ENCODE data around the gene PCDHB9.
"Not testable (repeated sequence)": the region's sequence is repeated elsewhere in the genome, so short reads cannot be mapped to it uniquely, and the experiment has no call there.

PCDHB9 gene

DNA sequence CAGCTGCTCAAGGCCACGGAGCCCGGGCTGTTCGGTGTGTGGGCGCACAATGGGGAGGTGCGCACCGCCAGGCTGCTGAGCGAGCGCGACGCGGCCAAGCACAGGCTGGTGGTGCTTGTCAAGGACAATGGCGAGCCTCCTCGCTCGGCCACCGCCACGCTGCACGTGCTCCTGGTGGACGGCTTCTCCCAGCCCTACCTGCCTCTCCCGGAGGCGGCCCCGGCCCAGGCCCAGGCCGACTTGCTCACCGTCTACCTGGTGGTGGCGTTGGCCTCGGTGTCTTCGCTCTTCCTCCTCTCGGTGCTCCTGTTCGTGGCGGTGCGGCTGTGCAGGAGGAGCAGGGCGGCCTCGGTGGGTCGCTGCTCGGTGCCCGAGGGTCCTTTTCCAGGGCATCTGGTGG lies 2.2 kb downstream of the PCDHB9 start:
- DNase-seq = not testable (repeated sequence)

DNA sequence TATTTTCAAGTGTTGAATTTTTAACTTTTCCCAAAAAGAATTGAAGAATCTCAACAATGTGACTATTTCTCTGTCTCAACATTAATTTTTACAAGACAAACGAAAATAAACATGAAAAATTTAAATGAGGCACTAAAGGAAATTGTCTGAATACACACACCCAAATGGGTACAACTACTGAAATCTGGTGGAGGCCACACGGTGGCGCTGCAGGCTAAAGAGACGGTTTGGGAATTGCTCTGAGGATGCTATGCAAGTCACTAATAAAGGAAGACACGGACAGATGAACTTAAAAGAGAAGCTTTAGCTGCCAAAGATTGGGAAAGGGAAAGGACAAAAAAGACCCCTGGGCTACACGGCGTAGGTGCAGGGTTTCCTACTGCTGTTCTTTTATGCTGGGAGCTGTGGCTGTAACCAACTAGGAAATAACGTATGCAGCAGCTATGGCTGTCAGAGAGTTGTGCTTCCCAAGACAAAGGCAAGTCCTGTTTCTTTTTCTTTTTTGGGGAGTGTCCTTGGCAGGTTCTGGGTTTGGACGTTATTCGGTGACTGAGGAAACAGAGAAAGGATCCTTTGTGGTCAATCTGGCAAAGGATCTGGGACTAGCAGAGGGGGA lies 5.3 kb downstream of the PCDHB9 start, which contains the start of gene PCDHB10:
PCDHB10 (plus strand) TSS at position 244 of the 616 bp plus-strand sequence; CDS start at position 444, 200 bp downstream.
- DNase-seq = no peak

DNA sequence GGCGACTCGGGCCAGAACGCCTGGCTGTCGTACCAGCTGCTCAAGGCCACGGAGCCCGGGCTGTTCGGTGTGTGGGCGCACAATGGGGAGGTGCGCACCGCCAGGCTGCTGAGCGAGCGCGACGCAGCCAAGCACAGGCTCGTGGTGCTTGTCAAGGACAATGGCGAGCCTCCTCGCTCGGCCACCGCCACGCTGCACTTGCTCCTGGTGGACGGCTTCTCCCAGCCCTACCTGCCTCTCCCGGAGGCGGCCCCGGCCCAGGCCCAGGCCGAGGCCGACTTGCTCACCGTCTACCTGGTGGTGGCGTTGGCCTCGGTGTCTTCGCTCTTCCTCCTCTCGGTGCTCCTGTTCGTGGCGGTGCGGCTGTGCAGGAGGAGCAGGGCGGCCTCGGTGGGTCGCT lies 7.4 kb downstream of the PCDHB9 start:
- not testable (repeated sequence) for DNase-seq

DNA sequence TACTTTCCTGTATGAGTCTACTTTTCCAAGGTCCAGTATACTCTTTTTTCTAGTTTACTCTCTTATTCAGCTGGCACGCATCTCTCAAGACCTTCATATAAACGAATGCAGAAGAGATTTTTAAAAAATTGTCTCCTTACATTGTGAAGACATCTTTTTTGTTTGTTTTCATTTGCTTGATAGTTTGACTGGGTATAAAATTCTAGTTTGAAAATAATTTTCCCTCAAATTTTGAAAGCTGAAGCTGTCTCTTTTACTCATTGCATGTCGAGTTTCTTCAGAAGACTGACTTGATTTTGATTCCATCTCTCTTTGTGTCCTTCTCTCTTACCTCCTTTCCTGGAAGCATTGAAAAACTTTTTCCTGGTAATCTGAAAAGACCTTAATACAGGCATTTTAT lies 9.4 kb downstream of the PCDHB9 start:
- no peak for DNase-seq

DNA sequence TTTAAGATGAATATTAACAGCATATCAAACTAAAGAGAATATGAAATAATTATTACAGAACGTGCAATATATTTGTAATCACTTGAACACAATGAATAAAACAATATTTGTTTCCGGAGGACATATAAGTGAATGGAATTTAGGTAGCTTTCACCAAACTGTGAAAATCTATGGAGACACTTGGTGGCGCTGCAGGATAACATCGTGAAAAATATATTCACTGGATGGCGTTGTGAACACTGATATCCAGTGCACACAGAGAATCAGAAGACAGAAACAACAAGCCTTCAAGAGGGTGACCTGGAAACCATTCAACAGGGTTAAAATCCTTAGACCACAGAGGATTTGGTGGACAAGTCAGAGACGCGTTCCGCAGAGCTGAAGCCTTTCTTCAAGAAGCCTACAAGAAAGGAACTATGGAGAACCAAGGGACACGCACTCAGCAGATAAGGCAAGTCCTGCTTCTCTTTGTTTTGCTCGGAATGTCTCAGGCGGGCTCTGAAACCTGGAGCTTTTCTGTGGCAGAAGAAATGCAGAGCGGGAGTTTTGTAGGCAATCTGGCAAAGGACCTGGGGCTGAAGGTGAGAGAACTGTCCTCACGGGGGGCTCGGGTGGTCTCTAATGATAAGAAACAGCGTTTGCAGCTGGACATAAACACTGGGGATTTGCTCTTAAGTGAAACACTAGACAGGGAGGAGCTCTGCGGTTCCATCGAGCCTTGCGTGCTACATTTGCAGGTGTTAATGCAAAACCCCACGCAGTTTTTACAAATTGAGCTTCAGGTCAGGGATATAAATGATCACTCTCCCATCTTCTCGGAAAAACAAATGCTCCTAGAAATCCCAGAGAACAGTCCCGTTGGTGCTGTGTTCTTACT lies 12.6 kb downstream of the PCDHB9 start, which contains the start of gene PCDHB11:
PCDHB11 (plus strand) TSS at position 269 of the 877 bp plus-strand sequence; CDS start at position 417, 148 bp downstream.
- DNase-seq = no peak

DNA sequence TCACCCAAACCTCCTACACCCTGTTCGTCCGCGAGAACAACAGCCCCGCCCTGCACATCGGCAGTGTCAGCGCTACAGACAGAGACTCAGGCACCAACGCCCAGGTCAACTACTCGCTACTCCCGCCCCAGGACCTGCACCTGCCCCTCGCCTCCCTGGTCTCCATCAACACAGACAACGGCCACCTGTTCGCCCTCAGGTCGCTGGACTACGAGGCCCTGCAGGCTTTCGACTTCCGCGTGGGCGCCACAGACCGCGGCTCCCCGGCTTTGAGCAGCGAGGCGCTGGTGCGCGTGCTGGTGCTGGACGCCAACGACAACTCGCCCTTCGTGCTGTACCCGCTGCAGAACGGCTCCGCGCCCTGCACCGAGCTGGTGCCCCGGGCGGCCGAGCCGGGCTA lies 14.2 kb downstream of the PCDHB9 start:
- not testable (repeated sequence) for DNase-seq

DNA sequence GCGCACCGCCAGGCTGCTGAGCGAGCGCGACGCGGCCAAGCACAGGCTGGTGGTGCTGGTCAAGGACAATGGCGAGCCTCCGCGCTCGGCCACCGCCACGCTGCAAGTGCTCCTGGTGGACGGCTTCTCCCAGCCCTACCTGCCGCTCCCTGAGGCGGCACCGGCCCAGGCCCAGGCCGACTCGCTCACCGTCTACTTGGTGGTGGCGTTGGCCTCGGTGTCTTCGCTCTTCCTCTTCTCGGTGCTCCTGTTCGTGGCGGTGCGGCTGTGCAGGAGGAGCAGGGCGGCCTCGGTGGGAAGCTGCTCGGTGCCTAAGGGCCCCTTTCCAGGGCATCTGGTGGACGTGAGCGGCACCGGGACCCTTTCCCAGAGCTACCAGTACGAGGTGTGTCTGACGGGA lies 14.7 kb downstream of the PCDHB9 start:
- not testable (repeated sequence) for DNase-seq

DNA sequence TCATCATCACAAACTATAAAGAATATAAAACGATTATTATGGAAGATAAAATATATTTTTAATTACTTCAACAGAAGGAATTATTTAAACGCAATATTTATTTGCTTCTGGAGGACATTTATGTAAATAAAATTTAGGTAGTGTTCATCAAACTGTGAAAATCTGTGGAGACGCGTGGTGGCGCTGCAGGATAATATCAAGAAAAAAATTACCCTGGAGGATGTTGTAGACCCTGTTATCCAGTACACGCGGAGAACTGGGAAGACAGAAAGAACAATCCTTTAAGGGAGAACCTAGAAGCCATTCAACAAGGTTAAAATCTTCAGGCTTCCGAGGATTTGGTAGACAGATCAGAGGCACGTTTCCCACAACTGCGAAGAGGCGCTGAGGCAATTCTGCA lies 21.5 kb downstream of the PCDHB9 start, which contains the start of gene PCDHB12:
PCDHB12 (plus strand) TSS at position 242 of the 400 bp plus-strand sequence. CDS start 189 bp downstream, outside the sequence.
- no peak for DNase-seq

DNA sequence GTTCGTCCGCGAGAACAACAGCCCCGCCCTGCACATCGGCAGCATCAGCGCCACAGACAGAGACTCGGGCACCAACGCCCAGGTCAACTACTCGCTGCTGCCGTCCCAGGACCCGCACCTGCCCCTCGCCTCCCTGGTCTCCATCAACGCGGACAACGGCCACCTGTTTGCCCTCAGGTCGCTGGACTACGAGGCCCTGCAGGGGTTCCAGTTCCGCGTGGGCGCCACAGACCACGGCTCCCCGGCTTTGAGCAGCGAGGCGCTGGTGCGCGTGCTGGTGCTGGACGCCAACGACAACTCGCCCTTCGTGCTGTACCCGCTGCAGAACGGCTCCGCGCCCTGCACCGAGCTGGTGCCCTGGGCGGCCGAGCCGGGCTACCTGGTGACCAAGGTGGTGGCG lies 23.3 kb downstream of the PCDHB9 start:
- DNase-seq = not testable (repeated sequence)

DNA sequence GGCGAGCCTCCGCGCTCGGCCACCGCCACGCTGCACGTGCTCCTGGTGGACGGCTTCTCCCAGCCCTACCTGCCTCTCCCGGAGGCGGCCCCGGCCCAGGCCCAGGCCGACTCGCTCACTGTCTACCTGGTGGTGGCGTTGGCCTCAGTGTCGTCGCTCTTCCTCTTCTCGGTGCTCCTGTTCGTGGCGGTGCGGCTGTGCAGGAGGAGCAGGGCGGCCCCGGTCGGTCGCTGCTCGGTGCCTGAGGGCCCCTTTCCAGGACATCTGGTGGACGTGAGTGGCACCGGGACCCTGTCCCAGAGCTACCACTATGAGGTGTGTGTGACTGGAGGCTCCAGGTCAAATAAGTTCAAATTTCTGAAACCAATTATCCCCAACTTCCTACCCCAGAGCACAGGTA lies 23.9 kb downstream of the PCDHB9 start:
- not testable (repeated sequence) for DNase-seq

DNA sequence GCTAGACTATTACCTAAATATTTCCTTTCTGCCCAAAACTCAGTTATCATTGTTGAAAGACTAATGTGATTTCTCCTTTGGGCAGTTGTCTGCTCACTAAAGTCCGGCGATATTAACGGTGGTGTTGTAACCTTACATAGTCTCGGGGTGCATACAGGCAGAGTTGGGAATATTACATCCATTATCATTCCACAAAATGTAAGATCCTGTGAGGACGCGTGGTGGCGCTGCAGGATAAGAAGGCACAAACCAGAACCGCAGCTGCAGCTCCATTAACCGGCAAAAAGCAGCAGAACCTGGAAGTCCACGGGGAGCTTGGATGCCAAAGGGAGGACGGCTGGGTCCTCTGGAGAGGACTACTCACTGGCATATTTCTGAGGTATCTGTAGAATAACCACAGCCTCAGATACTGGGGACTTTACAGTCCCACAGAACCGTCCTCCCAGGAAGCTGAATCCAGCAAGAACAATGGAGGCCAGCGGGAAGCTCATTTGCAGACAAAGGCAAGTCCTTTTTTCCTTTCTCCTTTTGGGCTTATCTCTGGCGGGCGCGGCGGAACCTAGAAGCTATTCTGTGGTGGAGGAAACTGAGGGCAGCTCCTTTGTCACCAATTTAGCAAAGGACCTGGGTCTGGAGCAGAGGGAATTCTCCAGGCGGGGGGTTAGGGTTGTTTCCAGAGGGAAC lies 26.8 kb downstream of the PCDHB9 start, which contains the start of gene PCDHB13:
PCDHB13 (plus strand) TSS at position 264 of the 684 bp plus-strand sequence; CDS start at position 469, 205 bp downstream.
- DNase-seq = peak; percentile 12

DNA sequence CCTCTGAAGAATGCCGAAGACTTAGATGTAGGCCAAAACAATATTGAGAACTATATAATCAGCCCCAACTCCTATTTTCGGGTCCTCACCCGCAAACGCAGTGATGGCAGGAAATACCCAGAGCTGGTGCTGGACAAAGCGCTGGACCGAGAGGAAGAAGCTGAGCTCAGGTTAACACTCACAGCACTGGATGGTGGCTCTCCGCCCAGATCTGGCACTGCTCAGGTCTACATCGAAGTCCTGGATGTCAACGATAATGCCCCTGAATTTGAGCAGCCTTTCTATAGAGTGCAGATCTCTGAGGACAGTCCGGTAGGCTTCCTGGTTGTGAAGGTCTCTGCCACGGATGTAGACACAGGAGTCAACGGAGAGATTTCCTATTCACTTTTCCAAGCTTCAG lies 27.6 kb downstream of the PCDHB9 start:
- DNase-seq = not testable (repeated sequence)

DNA sequence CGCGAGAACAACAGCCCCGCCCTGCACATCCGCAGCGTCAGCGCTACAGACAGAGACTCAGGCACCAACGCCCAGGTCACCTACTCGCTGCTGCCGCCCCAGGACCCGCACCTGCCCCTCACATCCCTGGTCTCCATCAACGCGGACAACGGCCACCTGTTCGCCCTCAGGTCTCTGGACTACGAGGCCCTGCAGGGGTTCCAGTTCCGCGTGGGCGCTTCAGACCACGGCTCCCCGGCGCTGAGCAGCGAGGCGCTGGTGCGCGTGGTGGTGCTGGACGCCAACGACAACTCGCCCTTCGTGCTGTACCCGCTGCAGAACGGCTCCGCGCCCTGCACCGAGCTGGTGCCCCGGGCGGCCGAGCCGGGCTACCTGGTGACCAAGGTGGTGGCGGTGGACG lies 28.5 kb downstream of the PCDHB9 start:
- not testable (repeated sequence) for DNase-seq

DNA sequence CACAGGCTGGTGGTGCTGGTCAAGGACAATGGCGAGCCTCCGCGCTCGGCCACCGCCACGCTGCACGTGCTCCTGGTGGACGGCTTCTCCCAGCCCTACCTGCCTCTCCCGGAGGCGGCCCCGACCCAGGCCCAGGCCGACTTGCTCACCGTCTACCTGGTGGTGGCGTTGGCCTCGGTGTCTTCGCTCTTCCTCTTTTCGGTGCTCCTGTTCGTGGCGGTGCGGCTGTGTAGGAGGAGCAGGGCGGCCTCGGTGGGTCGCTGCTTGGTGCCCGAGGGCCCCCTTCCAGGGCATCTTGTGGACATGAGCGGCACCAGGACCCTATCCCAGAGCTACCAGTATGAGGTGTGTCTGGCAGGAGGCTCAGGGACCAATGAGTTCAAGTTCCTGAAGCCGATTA lies 29.1 kb downstream of the PCDHB9 start:
- DNase-seq = not testable (repeated sequence)

DNA sequence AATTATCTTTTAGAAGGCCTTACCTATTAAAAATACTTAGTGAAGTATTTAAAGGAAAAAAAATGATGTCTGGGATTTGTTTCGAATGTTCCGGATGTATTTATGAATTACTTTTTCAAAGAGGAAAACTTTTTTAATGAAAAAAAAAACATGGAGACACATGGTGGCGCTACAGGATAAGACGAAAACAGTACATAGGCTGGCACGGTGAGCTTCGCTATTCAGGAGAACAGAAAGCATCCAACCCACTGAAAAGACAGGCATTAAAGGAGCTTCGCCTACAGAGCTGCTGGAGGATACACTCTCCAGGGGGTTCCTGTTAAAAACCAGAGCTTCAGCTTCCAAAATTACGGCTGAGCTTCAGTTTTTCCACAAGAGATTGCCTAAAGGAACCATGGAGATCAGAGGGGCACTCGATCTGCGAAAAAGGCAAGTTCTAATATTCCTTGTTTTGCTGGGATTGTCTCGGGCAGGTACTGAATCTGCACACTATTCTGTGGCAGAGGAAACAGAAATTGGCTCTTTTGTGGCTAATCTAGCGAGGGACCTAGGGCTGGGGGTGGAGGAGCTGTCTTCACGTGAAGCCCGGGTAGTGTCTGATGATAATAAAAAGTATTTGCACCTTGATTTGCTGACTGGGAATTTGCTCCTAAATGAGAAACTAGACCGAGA lies 36.3 kb downstream of the PCDHB9 start, which contains the start of gene PCDHB14:
PCDHB14 (plus strand) TSS at position 232 of the 672 bp plus-strand sequence; CDS start at position 395, 163 bp downstream.
- peak; percentile 27 for DNase-seq

DNA sequence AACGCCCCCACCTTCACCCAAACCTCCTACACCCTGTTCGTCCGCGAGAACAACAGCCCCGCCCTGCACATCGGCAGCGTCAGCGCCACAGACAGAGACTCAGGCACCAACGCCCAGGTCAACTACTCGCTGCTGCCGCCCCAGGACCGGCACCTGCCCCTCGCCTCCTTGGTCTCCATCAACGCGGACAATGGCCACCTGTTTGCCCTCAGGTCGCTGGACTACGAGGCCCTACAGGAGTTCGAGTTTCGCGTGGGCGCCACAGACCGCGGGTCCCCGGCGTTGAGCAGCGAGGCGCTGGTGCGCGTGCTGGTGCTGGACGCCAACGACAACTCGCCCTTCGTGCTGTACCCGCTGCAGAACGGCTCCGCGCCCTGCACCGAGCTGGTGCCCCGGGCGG lies 37.9 kb downstream of the PCDHB9 start:
- DNase-seq = not testable (repeated sequence)

DNA sequence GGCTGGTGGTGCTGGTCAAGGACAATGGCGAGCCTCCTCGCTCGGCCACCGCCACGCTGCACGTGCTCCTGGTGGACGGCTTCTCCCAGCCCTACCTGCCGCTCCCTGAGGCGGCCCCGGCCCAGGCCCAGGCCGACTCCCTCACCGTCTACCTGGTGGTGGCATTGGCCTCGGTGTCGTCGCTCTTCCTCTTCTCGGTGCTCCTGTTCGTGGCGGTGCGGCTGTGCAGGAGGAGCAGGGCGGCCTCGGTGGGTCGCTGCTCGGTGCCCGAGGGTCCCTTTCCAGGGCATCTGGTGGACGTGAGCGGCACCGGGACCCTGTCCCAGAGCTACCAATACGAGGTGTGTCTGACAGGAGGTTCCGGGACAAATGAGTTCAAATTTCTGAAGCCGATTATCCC lies 38.5 kb downstream of the PCDHB9 start:
- DNase-seq = not testable (repeated sequence)

DNA sequence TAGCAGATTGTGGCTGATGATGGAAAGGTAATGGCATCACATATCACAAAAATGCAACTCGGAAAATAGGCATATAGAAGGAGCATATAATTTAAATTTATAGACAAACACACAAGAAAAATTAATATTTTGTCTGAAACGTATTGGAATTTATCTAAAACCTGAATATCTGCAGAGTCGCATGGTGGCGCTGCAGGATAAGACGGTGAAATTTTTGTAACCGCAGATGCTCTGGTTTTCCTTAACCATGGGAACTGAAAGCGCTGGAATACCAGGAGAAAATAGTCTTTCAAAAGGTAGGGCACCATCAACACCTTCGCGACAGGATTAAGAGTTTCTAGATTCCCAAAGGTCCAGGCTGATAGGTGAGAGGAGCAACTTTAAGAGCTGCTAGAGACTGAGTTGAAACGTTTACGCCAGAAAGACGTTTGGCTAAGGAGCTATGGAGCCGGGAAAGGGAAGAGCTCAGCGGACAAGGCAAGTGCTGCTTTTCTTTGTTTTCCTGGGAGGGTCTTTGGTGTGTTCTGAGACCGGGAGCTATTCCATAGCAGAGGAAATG lies 47.2 kb downstream of the PCDHB9 start:
- DNase-seq = no peak

DNA sequence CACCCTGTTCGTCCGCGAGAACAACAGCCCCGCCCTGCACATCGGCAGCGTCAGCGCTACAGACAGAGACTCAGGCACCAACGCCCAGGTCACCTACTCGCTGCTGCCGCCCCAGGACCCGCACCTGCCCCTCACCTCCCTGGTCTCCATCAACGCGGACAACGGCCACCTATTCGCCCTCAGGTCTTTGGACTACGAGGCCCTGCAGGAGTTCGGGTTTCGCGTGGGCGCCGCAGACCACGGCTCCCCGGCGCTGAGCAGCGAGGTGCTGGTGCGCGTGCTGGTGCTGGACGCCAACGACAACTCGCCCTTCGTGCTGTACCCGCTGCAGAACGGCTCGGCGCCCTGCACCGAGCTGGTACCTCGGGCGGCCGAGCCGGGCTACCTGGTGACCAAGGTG lies 49.0 kb downstream of the PCDHB9 start:
- DNase-seq = not testable (repeated sequence)

DNA sequence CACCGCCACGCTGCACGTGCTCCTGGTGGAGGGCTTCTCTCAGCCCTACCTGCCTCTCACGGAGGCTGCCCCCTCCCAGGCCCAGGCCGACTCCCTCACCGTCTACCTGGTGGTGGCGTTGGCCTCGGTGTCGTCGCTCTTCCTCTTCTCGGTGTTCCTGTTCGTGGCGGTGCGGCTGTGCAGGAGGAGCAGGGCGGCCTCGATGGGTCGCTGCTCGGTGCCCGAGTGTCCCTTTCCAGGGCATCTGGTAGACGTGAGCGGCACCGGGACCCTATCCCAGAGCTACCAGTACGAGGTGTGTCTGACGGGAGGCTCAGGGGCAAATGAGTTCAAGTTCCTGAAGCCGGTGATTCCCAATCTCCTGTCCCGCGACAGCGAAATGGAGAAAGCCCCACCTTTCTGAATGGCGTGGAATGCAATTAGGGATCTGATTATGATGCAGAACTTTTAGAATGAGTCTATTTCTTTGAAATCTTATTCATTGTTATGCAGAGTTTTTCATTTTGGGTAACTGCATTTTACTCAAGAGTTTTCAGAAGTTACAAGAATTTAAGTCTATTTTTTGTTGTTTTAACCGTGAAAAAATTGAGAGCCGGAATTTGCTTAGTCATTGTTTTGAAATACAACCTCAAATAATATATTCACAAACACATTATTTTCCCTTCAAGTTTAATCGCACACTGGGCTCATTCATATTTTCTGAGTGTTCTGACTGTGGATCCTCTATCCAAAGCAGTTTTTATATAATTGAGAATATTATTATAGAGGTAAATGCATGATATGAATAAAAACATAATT lies 49.8 kb downstream of the PCDHB9 start:
- no peak for DNase-seq
